Measurements from ENCODE around the gene ANKRD10. TPM values are rescaled to one million over a fixed set of nuclear protein-coding genes. Genes with fewer than 3 reads are reported as not detected.

ANKRD10 gene
- total RNA-seq, 1 experiment from 2014 or later, result 159 TPM

DNA sequence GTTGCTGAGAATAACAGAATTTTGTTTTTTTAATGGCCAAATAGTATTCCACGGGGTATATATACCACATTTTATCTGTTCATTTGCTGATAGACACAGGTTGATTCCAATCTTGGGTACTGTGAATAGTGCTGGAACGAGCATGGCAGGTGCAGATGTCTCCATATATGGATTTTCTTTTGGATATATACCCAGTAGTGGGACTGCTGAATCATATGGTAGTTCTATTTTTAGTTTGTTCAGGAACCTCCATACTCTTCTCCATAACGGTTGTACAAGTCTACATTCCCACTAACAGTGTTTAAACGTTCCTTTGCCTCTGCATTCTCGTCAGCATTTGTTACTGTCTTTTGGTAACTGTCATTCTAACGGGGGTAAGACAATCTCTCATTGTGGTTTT, 17.3 kb downstream of the ANKRD10 start:
- Histone ChIP-seq H3K4me2 (ENCODE audit: insufficient read depth, insufficient read length, low read length) (no peak overlapping the region), H4K8ac (replicated peaks; ENCODE audit: insufficient read length, low read depth, low read length) (no peak overlapping the region), H3K79me1 (ENCODE audit: insufficient read depth, low read depth, low read length, poor library complexity, severe bottlenecking) (peaks cover 6% of the 10 kb centered on the region), H3K4ac (ENCODE audit: low read depth, low read length) (no peak overlapping the region), H2BK15ac (ENCODE audit: low read depth, low read length) (no peak overlapping the region), H3K23me2 (ENCODE audit: insufficient read length, low read depth, low read length, poor library complexity, severe bottlenecking) (no peaks in the 10 kb centered on the region), H3K4me1 (ENCODE audit: insufficient read depth, low read length) (no peaks in the 10 kb centered on the region), H2BK20ac (ENCODE audit: low read depth, low read length, poor library complexity, severe bottlenecking) (no peak overlapping the region), H3K56ac (ENCODE audit: insufficient read length, low read depth, low read length) (no peak overlapping the region), H3T11ph (ENCODE audit: low read length) (no peak overlapping the region), H3K79me2 (ENCODE audit: insufficient read depth, low read length) (no peaks in the 10 kb centered on the region), H4K20me1 (ENCODE audit: control insufficient read depth, insufficient read depth, insufficient read length) (no peaks in the 10 kb centered on the region), H2BK5ac (ENCODE audit: insufficient read length, low read length) (no peak overlapping the region), H3K14ac (ENCODE audit: insufficient read depth, low read length) (no peak overlapping the region), H3K27me3 (ENCODE audit: insufficient read depth, low read length) (no peaks in the 10 kb centered on the region), H3K9ac (ENCODE audit: extremely low read depth, insufficient read length, low read length) (no peak overlapping the region), H3K18ac (ENCODE audit: insufficient read length, low read depth, low read length) (no peak overlapping the region), H4K5ac (ENCODE audit: insufficient read length, low read depth, low read length) (no peak overlapping the region), H2BK12ac (ENCODE audit: insufficient read length, low read depth, low read length) (no peak overlapping the region), H2BK120ac (ENCODE audit: low read depth, low read length, poor library complexity, severe bottlenecking) (no peak overlapping the region), H4K91ac (ENCODE audit: insufficient read length, low read depth, low read length) (no peak overlapping the region), H3K9me3 (ENCODE audit: control insufficient read depth, low read depth, low read length) (no peaks in the 10 kb centered on the region), H2AK5ac (ENCODE audit: insufficient read length, low read length) (no peak overlapping the region), H3K23ac (ENCODE audit: insufficient read length, low read depth, low read length) (no peak overlapping the region), H3K27ac (ENCODE audit: insufficient read length, low read depth, low read length) (no peak overlapping the region), H2AFZ (ENCODE audit: low read length) (no peak overlapping the region)
- Mint-ChIP-seq H3K27ac (no peak overlapping the region; a peak in 2 of 7 replicates), H3K27me3 (ENCODE audit: low read depth) (no peaks in the 10 kb centered on the region), H3K36me3 (ENCODE audit: insufficient read depth in 1 of 3, low read depth in 3 of 3) (peaks cover 16 to 73% (median 64%) of the 10 kb centered on the region in 3 experiments; a peak in 6 of 7 replicates), H3K4me3 (no peak overlapping the region), H3K4me1 (peaks cover 0 to under 1% of the 10 kb centered on the region in 2 experiments; a peak in 1 of 4 replicates), H3K9me3 (no peaks in the 10 kb centered on the region)
- TF ChIP-seq, protein P1, sequence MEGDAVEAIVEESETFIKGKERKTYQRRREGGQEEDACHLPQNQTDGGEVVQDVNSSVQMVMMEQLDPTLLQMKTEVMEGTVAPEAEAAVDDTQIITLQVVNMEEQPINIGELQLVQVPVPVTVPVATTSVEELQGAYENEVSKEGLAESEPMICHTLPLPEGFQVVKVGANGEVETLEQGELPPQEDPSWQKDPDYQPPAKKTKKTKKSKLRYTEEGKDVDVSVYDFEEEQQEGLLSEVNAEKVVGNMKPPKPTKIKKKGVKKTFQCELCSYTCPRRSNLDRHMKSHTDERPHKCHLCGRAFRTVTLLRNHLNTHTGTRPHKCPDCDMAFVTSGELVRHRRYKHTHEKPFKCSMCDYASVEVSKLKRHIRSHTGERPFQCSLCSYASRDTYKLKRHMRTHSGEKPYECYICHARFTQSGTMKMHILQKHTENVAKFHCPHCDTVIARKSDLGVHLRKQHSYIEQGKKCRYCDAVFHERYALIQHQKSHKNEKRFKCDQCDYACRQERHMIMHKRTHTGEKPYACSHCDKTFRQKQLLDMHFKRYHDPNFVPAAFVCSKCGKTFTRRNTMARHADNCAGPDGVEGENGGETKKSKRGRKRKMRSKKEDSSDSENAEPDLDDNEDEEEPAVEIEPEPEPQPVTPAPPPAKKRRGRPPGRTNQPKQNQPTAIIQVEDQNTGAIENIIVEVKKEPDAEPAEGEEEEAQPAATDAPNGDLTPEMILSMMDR (conservative IDR thresholded peaks at IDR 0.05), result no peak
- DNase-seq, result no peak
- no CpG with 5 or more reads among the region's 6 CpGs for WGBS (ENCODE audit: extremely low coverage, insufficient read length, low lambda C conversion rate)
